Stimulated activated CD4-positive, alpha-beta T cell treated with anti-CD3 and anti-CD28 coated beads, Interleukin-4, amount 100 ng/mL, for 1 hour (primary cell): Measurements from ENCODE around the gene LPAR1.

Experiments
- DNase-seq: peaks from one replicate; pipeline ENCODE4 v3.0.0-alpha.2; 2020

Gene LPAR1

GRCh38 chr9:110912419-110913291 is 125.6 kb downstream of the LPAR1 start:
- DNase-seq: no peak

GRCh38 chr9:110911659-110912418 is 126.4 kb downstream of the LPAR1 start:
- no peak for DNase-seq

GRCh38 chr9:110908894-110909293 is 129.4 kb downstream of the LPAR1 start:
- DNase-seq: no peak

GRCh38 chr9:110900917-110901316 is 137.4 kb downstream of the LPAR1 start:
- no peak for DNase-seq

GRCh38 chr9:110900456-110900855 is 137.8 kb downstream of the LPAR1 start:
- no peak for DNase-seq

- DNase-seq: no peak
Observed at GRCh38 chr9:110898866-110899265, 139.4 kb downstream of the LPAR1 start.

GRCh38 chr9:110898358-110898757 is 139.9 kb downstream of the LPAR1 start:
- no peak for DNase-seq

GRCh38 chr9:110897943-110898342 is 140.3 kb downstream of the LPAR1 start:
- DNase-seq: no peak

GRCh38 chr9:110895147-110895905 is 142.9 kb downstream of the LPAR1 start:
- DNase-seq: no peak

GRCh38 chr9:110894731-110895130 is 143.5 kb downstream of the LPAR1 start:
- DNase-seq: no peak

- DNase-seq: no peak
Observed at GRCh38 chr9:110892689-110893088, 145.6 kb downstream of the LPAR1 start.

GRCh38 chr9:110891760-110892159 is 146.5 kb downstream of the LPAR1 start:
- no peak for DNase-seq

GRCh38 chr9:110890416-110890815 is 147.9 kb downstream of the LPAR1 start:
- DNase-seq: no peak

- DNase-seq: no peak
Observed at GRCh38 chr9:110887276-110887675, 151.0 kb downstream of the LPAR1 start.

GRCh38 chr9:110886832-110887231 is 151.4 kb downstream of the LPAR1 start:
- no peak for DNase-seq

GRCh38 chr9:110880189-110880588 is 158.1 kb downstream of the LPAR1 start:
- DNase-seq: no peak

- no peak for DNase-seq
Observed at GRCh38 chr9:110877374-110877773, 160.9 kb downstream of the LPAR1 start.

- DNase-seq: no peak
Observed at GRCh38 chr9:110876929-110877328, 161.3 kb downstream of the LPAR1 start.

- no peak for DNase-seq
Observed at GRCh38 chr9:110874963-110875674, 163.2 kb downstream of the LPAR1 start.

- no peak for DNase-seq
Observed at GRCh38 chr9:110872920-110873319, 165.3 kb downstream of the LPAR1 start.

- DNase-seq: no peak
Observed at GRCh38 chr9:110871736-110872135, 166.5 kb downstream of the LPAR1 start.

GRCh38 chr9:110869931-110870330 is 168.3 kb downstream of the LPAR1 start:
- no peak for DNase-seq

- no peak for DNase-seq
Observed at GRCh38 chr9:110864011-110864410, 174.3 kb downstream of the LPAR1 start.
